ENCODE measurements around the gene ADCY9.

ADCY9 gene

GRCh38 chr16:4117250-4117578, 972 bp upstream of the ADCY9 start:
- Histone ChIP-seq H3K4me3 (ENCODE audit: low read depth, low read length) (no peak overlapping the region), H3K36me3 (ENCODE audit: control insufficient read depth in 2 of 2, insufficient read depth in 1 of 2, low read length in 2 of 2) (no peaks in the 10 kb centered on the region), H3K27ac (ENCODE audit: extremely low read depth, low read depth, low read length) (no peak overlapping the region; the same call in 1 of the 2 replicates), H3K9me3 (ENCODE audit: control insufficient read depth, insufficient read depth, low read depth, low read length) (no peaks in the 10 kb centered on the region), H3K4me1 (ENCODE audit: control insufficient read depth, insufficient read depth, low read length) (peaks cover 7% of the 10 kb centered on the region; the same call in 1 of the 2 replicates)
- ChIA-PET CTCF (interaction anchor here (0.6 kb wide), 1 partner anchor 129 kb away, joined by 3 read pairs; no protein-coding TSS in a partner anchor), POLR2A (no interaction called here)
- TF ChIP-seq ZNF280C (tag by site-specific recombination; IDR thresholded peaks at IDR 0.05) (no peak), ZNF830 (tag by site-specific recombination; IDR thresholded peaks at IDR 0.05; ENCODE audit: low read depth) (no peak), ZNF146 (tag by site-specific recombination; IDR thresholded peaks at IDR 0.05) (peak; percentile 86), ZNF112 (tag by site-specific recombination; IDR thresholded peaks at IDR 0.05) (no peak)

DNA sequence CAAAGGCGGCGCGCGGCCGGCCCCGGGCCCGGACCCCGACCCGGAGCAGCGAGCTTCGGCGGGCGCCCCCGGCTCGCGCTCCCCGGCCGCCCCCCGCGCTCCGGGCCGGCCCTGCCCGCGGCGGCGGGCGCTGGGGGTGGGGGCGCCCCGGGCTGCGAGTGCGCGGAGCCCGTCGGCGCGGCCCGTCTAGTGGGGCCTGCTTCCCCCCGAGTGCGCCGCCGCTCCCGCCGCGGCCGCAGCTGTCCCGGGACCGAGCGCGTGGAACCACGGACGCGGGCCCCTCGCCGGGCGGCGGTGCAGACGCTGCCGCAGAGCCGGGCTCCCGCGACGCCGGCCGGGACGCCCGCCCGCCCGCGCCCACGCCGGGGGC, 308 bp downstream of the ADCY9 start:
- H3K27ac ChIP-seq (ENCODE audit: extremely low read depth, low read depth, low read length): peak overlapping the region; percentile 48; the same call in 1 of the 2 replicates

DNA sequence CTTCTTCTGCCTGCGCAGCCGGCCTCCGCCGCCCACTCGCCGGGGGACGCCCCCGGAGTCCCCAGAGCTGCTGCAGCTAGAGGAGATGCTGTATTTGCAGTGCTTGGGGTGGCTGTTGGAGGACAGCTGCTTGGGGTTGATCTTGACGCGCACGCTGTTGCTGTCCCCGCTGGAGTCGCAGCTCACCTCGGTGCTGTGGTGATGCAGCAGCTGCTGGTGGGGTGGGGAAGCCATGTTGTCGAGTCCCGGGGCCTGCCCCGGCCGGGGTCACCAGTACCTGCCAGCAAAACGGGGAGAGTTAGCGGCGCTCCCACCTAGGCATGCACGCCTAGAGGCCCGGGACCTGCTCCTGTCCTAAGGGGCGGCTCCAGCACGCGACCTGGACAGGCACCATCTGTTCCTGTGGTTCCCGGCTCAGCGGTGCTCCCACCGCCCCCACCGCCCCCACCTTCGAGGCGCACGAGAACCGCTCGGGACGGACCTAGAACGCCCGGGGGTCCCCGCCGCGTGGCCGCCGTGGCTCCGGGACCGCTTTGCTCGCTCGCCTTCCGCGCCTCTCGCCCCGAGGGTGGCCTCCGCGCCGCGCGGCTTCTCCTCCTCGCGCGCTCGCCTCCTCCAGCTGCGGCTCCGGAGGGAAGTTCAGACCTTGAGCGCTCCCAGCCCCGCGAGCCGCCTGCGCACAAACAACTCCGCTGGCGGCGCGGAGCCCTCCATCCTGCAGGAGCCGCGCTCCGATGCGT, 863 bp downstream of the ADCY9 start:
- H3K9me3 ChIP-seq (ENCODE audit: control insufficient read depth, insufficient read depth, low read depth, low read length): no peaks in the 10 kb centered on the region
- peak overlapping the region; percentile 7; the same call in 1 of the 2 replicates for H3K27ac ChIP-seq (ENCODE audit: extremely low read depth, low read depth, low read length)
- CTCF ChIA-PET: interaction anchor here (0.7 to 2.6 kb wide), 3 partner anchors 11 to 289 kb away, joined by 3 to 9 read pairs (median 3); no protein-coding TSS in a partner anchor
- H3K4me3 ChIP-seq (ENCODE audit: low read depth, low read length): peak overlapping the region; percentile 51
- peaks cover 14% of the 10 kb centered on the region for H3K4me1 ChIP-seq (ENCODE audit: control insufficient read depth, insufficient read depth, low read length)
- H3K36me3 ChIP-seq (ENCODE audit: control insufficient read depth in 2 of 2, insufficient read depth in 1 of 2, low read length in 2 of 2): peaks cover 0 to 4% of the 10 kb centered on the region in 2 experiments; a peak in 1 of 3 replicates
- POLR2A ChIA-PET: interaction anchor here (0.5 to 1.5 kb wide), 4 partner anchors 20 to 68 kb away, joined by 3 to 5 read pairs (median 3); no protein-coding TSS in a partner anchor
- TF ChIP-seq KLF10 (tag by site-specific recombination; IDR thresholded peaks at IDR 0.05) (0 out of 2 replicates have a peak, but pooled peaks have one; percentile 17), ZSCAN30 (tag by site-specific recombination; IDR thresholded peaks at IDR 0.05) (peak; percentile 54; the same call in 1 of the 2 replicates), ZBTB8A (tag by site-specific recombination; IDR thresholded peaks at IDR 0.05) (peak; percentile 53), ZNF223 (tag by site-specific recombination; IDR thresholded peaks at IDR 0.05) (0 out of 2 replicates have a peak, but pooled peaks have one; percentile 17), ZNF76 (tag by site-specific recombination; IDR thresholded peaks at IDR 0.05; ENCODE audit: borderline replicate concordance, low read depth) (peak; percentile 36; the same call in 1 of the 2 replicates), ZNF10 (tag by site-specific recombination; IDR thresholded peaks at IDR 0.05) (no peak), ZBTB20 (tag by site-specific recombination; IDR thresholded peaks at IDR 0.05) (peak; percentile 64; the same call in 1 of the 2 replicates), ZBTB17 (tag by site-specific recombination; IDR thresholded peaks at IDR 0.05) (peak; percentile 29; the same call in 1 of the 2 replicates), ZIC2 (tag by site-specific recombination; IDR thresholded peaks at IDR 0.05) (peak; percentile 60), KLF16 (tag by site-specific recombination; IDR thresholded peaks at IDR 0.05) (peak; percentile 80; the same call in 1 of the 2 replicates), ZNF600 (tag by site-specific recombination; IDR thresholded peaks at IDR 0.05) (peak; percentile 60; the same call in 1 of the 2 replicates)
- TF ChIP-seq, protein P1, sequence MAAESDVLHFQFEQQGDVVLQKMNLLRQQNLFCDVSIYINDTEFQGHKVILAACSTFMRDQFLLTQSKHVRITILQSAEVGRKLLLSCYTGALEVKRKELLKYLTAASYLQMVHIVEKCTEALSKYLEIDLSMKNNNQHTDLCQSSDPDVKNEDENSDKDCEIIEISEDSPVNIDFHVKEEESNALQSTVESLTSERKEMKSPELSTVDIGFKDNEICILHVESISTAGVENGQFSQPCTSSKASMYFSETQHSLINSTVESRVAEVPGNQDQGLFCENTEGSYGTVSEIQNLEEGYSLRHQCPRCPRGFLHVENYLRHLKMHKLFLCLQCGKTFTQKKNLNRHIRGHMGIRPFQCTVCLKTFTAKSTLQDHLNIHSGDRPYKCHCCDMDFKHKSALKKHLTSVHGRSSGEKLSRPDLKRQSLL (tag by site-specific recombination; IDR thresholded peaks at IDR 0.05): peak; percentile 74; the same call in 1 of the 2 replicates

More for the DNA sequence above, 308 bp downstream of the ADCY9 start:
- peaks cover 14% of the 10 kb centered on the region for H3K4me1 ChIP-seq (ENCODE audit: control insufficient read depth, insufficient read depth, low read length)
- H3K4me3 ChIP-seq (ENCODE audit: low read depth, low read length): peak overlapping the region; percentile 51
- no peak for TF ChIP-seq ZNF660 (tag by site-specific recombination; IDR thresholded peaks at IDR 0.05)
- no peak for TF ChIP-seq SP2 (tag by site-specific recombination; IDR thresholded peaks at IDR 0.05)
- TF ChIP-seq ZNF560 (tag by site-specific recombination; IDR thresholded peaks at IDR 0.05; ENCODE audit: borderline replicate concordance): no peak
- TF ChIP-seq ZNF366 (tag by site-specific recombination; conservative IDR thresholded peaks at IDR 0.05): no peak
- TF ChIP-seq, protein P2, sequence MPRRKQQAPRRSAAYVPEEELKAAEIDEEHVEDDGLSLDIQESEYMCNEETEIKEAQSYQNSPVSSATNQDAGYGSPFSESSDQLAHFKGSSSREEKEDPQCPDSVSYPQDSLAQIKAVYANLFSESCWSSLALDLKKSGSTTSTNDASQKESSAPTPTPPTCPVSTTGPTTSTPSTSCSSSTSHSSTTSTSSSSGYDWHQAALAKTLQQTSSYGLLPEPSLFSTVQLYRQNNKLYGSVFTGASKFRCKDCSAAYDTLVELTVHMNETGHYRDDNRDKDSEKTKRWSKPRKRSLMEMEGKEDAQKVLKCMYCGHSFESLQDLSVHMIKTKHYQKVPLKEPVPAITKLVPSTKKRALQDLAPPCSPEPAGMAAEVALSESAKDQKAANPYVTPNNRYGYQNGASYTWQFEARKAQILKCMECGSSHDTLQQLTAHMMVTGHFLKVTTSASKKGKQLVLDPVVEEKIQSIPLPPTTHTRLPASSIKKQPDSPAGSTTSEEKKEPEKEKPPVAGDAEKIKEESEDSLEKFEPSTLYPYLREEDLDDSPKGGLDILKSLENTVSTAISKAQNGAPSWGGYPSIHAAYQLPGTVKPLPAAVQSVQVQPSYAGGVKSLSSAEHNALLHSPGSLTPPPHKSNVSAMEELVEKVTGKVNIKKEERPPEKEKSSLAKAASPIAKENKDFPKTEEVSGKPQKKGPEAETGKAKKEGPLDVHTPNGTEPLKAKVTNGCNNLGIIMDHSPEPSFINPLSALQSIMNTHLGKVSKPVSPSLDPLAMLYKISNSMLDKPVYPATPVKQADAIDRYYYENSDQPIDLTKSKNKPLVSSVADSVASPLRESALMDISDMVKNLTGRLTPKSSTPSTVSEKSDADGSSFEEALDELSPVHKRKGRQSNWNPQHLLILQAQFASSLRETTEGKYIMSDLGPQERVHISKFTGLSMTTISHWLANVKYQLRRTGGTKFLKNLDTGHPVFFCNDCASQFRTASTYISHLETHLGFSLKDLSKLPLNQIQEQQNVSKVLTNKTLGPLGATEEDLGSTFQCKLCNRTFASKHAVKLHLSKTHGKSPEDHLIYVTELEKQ (tag by site-specific recombination; IDR thresholded peaks at IDR 0.05; ENCODE audit: borderline replicate concordance): no peak
- ChIA-PET POLR2A (interaction anchor here (0.5 to 1.5 kb wide), 3 partner anchors 20 to 68 kb away, joined by 3 to 5 read pairs (median 3); no protein-coding TSS in a partner anchor), CTCF (interaction anchor here (0.7 to 2.6 kb wide), 2 partner anchors 138 to 289 kb away, joined by 3 to 9 read pairs; no protein-coding TSS in a partner anchor)
- H3K9me3 ChIP-seq (ENCODE audit: control insufficient read depth, insufficient read depth, low read depth, low read length): no peaks in the 10 kb centered on the region
- H3K36me3 ChIP-seq (ENCODE audit: control insufficient read depth in 2 of 2, insufficient read depth in 1 of 2, low read length in 2 of 2): no peaks in the 10 kb centered on the region
